ENCODE measurements around the gene TFB1M.
A peak's percentile ranks its signal among the peaks of the same experiment; 100 is the strongest.

The TFB1M gene

DNA sequence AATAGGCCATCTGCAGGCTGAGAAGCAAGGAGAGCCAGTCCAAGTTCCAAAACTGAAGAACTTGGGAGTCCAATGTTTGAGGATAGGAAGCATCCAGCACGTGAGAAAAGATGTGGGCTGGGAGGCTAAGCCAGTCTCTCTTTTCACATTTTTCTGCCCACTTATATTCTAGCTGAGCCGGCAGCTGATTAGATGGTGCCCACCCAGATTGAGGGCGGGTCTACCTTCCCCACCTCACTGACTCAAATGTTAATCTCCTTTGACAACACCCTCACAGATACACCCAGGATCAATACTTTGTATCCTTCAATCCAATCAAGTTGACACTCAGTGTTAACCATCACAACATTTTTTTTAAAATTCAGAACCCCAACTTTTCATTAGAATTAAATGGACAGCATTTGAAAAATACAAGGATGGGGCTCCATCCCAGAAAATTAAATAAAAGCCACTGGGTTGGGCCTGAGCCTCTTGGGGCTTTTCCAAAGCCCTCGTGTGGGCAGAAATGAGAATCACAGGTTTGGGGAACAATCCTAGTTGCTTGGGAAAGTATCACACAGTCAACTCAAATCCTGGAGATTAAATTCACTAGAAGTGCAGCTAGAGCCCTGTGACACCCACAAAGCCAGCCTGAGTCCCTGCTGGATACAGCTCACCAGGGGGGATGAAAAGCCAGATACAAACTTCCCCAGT is 48.3 kb downstream of the TFB1M start:
- no peak for DNase-seq (ENCODE audit: low read depth, low spot score)

DNA sequence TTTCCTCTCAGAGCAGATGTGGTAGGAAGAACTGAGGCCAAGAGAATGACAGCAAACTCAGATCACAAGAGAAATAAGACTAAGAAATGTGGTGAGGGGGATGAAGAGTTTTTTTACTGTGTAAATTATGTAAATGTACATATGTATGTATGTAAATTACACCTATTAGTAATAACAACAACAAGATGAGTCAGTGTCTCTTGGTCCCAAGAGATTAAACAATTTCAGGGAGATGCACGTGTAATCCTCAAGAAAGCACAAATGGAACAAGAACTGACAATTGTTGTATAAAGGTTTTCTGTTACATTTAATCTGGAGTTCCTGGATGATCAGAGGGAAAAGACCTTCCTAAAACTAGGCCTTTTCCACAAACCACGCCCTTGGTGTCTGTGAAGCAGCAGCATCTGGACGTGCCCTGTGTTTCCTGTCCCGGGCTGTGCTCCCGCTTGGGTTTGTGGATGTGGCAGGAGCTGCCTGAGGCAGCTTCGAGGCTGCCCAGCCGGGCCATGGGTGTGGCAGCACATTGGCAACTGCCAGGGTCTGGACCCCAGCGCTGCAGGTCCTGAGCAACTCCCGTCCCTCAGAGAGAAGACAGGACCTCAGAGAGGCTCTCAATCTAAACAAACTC is 49.5 kb downstream of the TFB1M start:
- DNase-seq (ENCODE audit: low read depth, low spot score) = no peak

GRCh38 chr6:155263373-155264063 is 50.8 kb downstream of the TFB1M start, which contains the start of gene CLDN20:
Gene CLDN20, plus strand, starts transcription at chr6:155264013. Its CDS starts 11,707 bp downstream, at chr6:155275720.
- DNase-seq (ENCODE audit: low read depth, low spot score) = no peak

- no peak for DNase-seq (ENCODE audit: low read depth, low spot score)
Measured at GRCh38 chr6:155262655-155263054, 51.6 kb downstream of the TFB1M start.

- DNase-seq (ENCODE audit: low read depth, low spot score) = peak; percentile 38
Measured at GRCh38 chr6:155261111-155261900, 53.0 kb downstream of the TFB1M start.

- DNase-seq (ENCODE audit: low read depth, low spot score) = no peak
Measured at GRCh38 chr6:155260686-155261085, 53.6 kb downstream of the TFB1M start.

- no peak for DNase-seq (ENCODE audit: low read depth, low spot score)
Measured at GRCh38 chr6:155259897-155260296, 54.4 kb downstream of the TFB1M start.

DNA sequence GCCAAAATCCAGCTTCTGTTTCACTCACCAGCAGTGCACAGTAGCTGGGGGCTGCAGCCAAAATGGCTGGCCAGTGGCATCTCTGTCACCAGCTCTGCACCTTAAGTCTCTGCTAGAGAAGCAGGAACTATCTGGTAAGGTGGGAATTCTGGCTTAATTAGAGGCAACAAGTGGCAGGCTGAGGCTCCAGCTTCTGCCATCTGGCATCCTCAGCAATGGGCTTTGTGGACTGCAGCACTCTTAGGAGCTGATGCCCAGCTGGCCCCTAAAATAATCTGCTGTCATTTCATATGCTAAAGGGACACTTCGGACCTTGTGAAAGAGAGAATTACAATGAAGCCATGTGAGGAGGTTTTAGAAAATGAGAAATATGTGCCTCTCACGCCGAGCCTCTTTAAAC is 55.1 kb downstream of the TFB1M start:
- no peak for DNase-seq (ENCODE audit: low read depth, low spot score)

GRCh38 chr6:155257796-155258195 is 56.5 kb downstream of the TFB1M start:
- no peak for DNase-seq (ENCODE audit: low read depth, low spot score)

DNA sequence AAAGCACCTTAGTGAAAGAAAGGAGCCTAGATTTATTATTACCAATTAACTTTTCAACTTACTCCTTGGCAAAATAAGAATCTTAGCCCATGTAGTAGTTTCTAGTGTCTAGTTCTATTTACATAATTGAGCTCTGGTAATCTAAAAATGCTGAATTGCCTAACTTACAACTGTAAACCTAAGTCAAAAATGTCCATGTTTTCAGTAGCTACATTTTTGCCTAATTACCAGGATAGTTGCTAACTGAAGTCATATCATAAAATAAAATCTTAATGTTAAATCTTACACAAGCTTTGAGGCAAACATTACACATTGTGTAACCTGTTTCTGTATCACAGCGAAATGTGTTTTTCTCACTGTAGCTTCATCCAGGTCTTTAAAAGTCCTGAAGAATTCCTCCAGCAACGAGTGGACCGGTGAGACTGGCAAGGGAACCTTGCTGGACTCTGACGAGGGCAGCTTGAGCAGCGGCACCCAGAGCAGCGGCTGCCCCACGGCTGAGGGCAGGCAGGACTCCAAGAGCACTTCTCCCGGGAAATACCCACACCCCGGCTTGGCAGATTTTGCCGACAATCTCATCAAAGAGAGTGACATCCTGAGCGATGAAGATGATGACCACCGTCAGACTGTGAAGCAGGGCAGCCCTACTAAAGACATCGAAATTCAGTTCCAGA is 58.0 kb downstream of the TFB1M start:
- no peak for DNase-seq (ENCODE audit: low read depth, low spot score)

DNA sequence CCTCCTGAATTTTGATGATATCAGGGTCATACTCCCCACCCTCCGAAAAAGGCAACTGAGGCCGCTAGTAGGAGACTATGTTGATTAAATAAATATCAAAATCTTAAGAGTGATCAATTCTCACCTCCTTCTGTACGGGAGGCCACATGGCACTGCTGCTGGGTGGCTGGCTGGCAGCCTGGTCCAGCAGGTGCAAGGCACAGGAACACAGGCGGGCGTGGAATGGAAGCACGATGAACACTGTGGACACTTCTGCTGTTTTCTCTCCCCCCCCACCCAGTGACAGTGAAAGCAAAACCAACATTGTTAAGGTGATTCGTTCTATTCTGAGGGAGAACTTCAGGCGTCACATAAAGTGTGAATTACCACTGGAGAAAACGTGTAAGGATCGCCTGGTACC is 60.1 kb downstream of the TFB1M start:
- no peak for DNase-seq (ENCODE audit: low read depth, low spot score)

- DNase-seq (ENCODE audit: low read depth, low spot score) = peak; percentile 13
Measured at GRCh38 chr6:155253337-155253736, 60.9 kb downstream of the TFB1M start.

DNA sequence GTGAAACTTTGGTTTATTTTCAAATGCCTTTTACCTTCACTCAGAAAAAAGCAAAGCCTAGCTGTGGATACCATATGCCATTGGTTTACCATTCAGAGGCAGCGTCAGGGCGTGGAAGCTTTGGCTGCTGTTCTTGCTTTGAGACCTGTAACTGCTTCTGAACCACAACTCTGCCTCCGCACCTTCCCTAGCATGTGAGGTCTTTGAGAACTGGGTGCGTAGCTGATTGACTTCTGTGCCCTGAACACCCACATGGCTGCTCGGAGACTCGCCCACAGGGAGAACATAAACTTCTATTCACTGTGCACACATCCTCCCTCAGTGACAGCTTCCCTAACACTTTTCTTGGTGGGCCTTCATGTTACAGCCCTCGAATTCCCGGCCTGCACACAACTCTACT is 61.7 kb downstream of the TFB1M start:
- no peak for DNase-seq (ENCODE audit: low read depth, low spot score)

- DNase-seq (ENCODE audit: low read depth, low spot score) = no peak
Measured at GRCh38 chr6:155250701-155251381, 63.4 kb downstream of the TFB1M start.

DNA sequence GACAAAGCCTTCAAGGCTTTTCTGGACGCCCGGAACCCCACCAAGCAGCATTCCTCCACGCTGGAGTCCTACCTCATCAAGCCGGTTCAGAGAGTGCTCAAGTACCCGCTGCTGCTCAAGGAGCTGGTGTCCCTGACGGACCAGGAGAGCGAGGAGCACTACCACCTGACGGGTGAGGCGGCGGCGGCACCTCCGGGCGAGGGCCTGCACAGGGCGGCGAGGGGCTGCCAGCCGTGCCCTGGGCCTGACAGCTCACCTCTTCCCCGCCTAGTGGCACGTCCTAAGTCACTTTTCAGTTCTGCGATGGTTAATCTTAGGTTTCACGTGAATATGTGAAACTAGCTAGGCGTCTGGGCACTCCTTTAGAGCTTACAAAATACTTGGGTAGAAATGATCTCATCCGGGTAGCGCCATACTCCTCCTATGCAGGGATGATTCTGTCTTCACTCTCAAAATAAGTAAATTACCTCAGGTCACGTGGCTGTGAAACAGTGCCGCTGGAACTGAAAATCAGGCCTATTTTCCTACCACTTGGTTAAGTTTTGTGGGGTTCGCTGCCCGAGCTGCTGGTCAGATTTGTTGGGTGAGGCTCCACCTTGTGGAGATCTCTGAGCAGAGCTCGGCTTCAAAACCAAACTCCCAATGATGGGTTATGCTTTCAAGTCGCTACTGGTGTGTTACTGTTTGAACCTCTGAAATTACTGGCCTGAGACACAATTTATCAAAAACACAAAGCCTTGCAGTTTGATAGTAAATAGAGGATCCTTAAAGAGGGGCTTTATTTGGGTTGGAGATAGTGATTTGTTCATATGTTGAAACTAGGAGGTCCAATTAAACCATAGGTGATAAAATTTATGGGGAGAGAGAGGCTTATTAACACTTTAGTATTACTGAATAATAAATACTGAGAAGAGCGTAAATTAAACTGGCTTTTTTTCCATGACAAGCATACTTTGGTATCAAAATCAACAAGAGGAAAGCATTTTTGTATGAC is 66.0 kb downstream of the TFB1M start:
- DNase-seq (ENCODE audit: low read depth, low spot score) = peak; percentile 85

DNA sequence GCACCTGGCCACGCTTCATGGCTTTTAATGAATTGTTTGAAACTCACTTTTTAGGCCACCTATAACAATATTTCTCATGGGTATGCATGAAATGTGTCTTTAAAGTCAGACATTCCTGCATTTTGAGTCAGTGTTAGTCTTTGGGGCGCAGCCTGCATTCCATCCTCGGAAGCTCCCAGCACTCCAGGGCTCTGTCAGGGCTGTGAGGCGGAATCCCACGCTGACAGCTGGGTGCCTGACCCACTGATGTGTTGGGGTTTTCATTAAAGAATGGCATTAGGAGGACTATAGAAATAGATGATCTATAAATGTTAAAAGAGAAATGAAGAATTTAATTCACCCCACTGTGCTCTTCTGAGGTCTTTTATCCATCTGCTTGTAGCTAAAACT is 66.7 kb downstream of the TFB1M start:
- DNase-seq (ENCODE audit: low read depth, low spot score) = peak; percentile 85

DNA sequence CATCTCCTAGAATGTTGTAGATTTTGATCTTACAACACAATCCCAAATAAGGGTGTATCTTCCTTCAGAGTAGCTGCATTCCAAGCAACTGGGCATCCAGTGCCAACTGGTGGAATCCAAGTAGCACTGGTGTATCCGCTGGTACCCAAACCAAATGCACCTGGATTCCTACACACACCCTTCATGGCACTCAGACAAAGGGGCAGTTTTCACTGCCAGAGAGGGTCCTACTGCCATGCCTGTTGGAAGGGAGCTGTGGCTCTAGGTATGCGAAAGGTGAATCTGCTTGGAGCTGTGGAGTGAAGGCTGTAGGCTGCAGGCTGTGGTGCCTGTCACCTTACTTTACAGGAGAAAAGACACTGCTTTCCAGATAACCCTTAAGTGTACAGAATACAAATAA is 67.5 kb downstream of the TFB1M start:
- no peak for DNase-seq (ENCODE audit: low read depth, low spot score)

GRCh38 chr6:155245831-155246230 is 68.5 kb downstream of the TFB1M start:
- DNase-seq (ENCODE audit: low read depth, low spot score) = peak; percentile 10

DNA sequence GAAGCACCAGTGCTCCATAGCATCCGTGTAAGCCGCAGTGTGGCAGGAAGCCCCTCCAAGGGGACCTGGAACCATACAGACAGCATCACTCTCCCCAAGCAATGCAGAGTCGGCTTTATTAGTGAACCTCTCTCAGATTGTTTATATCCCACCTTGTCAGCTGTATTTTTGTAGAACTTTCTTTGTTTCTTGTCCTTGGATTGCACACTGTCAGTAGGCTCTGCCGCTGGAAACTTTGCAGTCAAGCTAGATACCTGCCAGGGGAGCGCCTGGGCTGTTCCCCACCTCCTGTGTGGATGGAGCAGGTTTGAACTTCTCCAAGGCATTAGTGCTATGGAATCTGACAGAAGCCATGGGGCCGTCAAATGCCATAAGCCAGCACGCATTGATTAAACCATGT is 69.1 kb downstream of the TFB1M start:
- DNase-seq (ENCODE audit: low read depth, low spot score) = no peak

- no peak for DNase-seq (ENCODE audit: low read depth, low spot score)
Measured at GRCh38 chr6:155244434-155244833, 69.8 kb downstream of the TFB1M start.
